Nephron (organoid): Measurements from ENCODE around the gene TMBIM4.

Experiments used
- H3K27ac Mint-ChIP-seq, 3 experiments: 2 replicates each; pipeline ENCODE4 v1.8.0; 2020; ENCODE audit warnings: mixed read lengths in 3 of 3, mild to moderate bottlenecking in 2 of 3, moderate library complexity in 1 of 3
- H3K27me3 Mint-ChIP-seq: 2 replicates; pipeline ENCODE4 v1.8.0; 2021; ENCODE audit warnings: low read depth, mild to moderate bottlenecking, moderate library complexity, mixed read lengths
- H3K36me3 Mint-ChIP-seq: 2 replicates; pipeline ENCODE4 v1.8.0; 2020; ENCODE audit warnings: low read depth, mixed read lengths
- H3K4me1 Mint-ChIP-seq: 2 replicates; pipeline ENCODE4 v1.8.0; 2020; ENCODE audit warnings: mixed read lengths
- H3K4me3 Mint-ChIP-seq, 3 experiments: 2 replicates each; pipeline ENCODE4 v1.8.0; 2020; ENCODE audit warnings: mild to moderate bottlenecking in 3 of 3, mixed read lengths in 3 of 3, moderate library complexity in 2 of 3
- H3K9me3 Mint-ChIP-seq: 2 replicates; pipeline ENCODE4 v1.8.0; 2020; ENCODE audit warnings: mixed read lengths
- TF ChIP-seq, protein P1 (sequence below), 3 experiments: fragments of 200-600 bp; sonication (generic); IDR thresholded peaks; one replicate each; pipeline ENCODE4 v1.5.0; 2021; ENCODE audit warnings: antibody characterized with exemption in 3 of 3; ENCODE audit not compliant: unreplicated experiment in 3 of 3

TMBIM4 gene

DNA sequence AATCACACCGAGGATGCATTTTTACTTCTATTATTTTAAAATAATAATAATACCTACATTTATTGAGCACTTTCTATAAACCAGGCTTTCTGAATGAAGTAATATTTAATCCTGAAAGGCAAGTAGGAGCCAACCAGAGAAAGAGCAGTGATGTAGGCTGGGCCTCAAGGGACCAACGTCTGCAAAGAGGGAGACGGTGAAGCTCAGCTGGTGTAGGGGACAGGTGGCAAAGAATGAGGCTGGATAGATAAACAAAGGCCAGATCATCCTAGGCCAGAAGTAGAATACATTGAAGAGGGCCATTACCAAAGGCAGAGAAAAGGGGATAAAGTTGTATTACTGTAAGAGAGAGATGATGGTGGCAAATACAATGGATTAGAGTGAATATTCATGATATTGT is 810 bp upstream of the TMBIM4 start:
- Mint-ChIP-seq H3K27me3 (no peaks in the 10 kb centered on the region), H3K36me3 (peaks cover 18% of the 10 kb centered on the region), H3K27ac (peak overlapping the region in 2 of 3 experiments; percentile 8 to 56), H3K4me3 (peak overlapping the region; percentile 74 to 91 (median 76)), H3K4me1 (peaks cover 6% of the 10 kb centered on the region), H3K9me3 (peaks cover 26% of the 10 kb centered on the region)
- TF ChIP-seq, protein P1, sequence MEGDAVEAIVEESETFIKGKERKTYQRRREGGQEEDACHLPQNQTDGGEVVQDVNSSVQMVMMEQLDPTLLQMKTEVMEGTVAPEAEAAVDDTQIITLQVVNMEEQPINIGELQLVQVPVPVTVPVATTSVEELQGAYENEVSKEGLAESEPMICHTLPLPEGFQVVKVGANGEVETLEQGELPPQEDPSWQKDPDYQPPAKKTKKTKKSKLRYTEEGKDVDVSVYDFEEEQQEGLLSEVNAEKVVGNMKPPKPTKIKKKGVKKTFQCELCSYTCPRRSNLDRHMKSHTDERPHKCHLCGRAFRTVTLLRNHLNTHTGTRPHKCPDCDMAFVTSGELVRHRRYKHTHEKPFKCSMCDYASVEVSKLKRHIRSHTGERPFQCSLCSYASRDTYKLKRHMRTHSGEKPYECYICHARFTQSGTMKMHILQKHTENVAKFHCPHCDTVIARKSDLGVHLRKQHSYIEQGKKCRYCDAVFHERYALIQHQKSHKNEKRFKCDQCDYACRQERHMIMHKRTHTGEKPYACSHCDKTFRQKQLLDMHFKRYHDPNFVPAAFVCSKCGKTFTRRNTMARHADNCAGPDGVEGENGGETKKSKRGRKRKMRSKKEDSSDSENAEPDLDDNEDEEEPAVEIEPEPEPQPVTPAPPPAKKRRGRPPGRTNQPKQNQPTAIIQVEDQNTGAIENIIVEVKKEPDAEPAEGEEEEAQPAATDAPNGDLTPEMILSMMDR (IDR thresholded peaks at IDR 0.05; ENCODE audit: unreplicated experiment in 3 of 3), result no peak

GRCh38 chr12:66168410-66168809 is 1.4 kb downstream of the TMBIM4 start:
- H3K4me1 Mint-ChIP-seq, result peaks cover 6% of the 10 kb centered on the region
- H3K4me3 Mint-ChIP-seq, result peak overlapping the region; percentile 67 to 94 (median 91)
- peak overlapping the region; percentile 12 to 99 (median 32) for H3K27ac Mint-ChIP-seq
- TF ChIP-seq, protein P1 (IDR thresholded peaks at IDR 0.05; ENCODE audit: unreplicated experiment in 3 of 3), result no peak
- H3K36me3 Mint-ChIP-seq, result peaks cover 33% of the 10 kb centered on the region
- peaks cover 34% of the 10 kb centered on the region for H3K9me3 Mint-ChIP-seq
- no peaks in the 10 kb centered on the region for H3K27me3 Mint-ChIP-seq

GRCh38 chr12:66166561-66166960 is 3.2 kb downstream of the TMBIM4 start:
- Mint-ChIP-seq H3K27me3 (no peaks in the 10 kb centered on the region), H3K36me3 (peaks cover 45% of the 10 kb centered on the region), H3K27ac (peak overlapping the region in 1 of 3 experiments; percentile 24), H3K4me3 (peak overlapping the region in 2 of 3 experiments; percentile 3 to 6), H3K9me3 (peaks cover 35% of the 10 kb centered on the region), H3K4me1 (peaks cover 6% of the 10 kb centered on the region)
- TF ChIP-seq, protein P1 (IDR thresholded peaks at IDR 0.05; ENCODE audit: unreplicated experiment in 3 of 3), result no peak

- Mint-ChIP-seq H3K4me1 (peaks cover 6% of the 10 kb centered on the region), H3K36me3 (peaks cover 48% of the 10 kb centered on the region), H3K27ac (no peak overlapping the region), H3K27me3 (no peaks in the 10 kb centered on the region), H3K9me3 (peaks cover 31% of the 10 kb centered on the region), H3K4me3 (no peak overlapping the region)
- TF ChIP-seq, protein P1 (IDR thresholded peaks at IDR 0.05; ENCODE audit: unreplicated experiment in 3 of 3), result no peak
Observed at GRCh38 chr12:66165141-66165540, 4.7 kb downstream of the TMBIM4 start.

DNA sequence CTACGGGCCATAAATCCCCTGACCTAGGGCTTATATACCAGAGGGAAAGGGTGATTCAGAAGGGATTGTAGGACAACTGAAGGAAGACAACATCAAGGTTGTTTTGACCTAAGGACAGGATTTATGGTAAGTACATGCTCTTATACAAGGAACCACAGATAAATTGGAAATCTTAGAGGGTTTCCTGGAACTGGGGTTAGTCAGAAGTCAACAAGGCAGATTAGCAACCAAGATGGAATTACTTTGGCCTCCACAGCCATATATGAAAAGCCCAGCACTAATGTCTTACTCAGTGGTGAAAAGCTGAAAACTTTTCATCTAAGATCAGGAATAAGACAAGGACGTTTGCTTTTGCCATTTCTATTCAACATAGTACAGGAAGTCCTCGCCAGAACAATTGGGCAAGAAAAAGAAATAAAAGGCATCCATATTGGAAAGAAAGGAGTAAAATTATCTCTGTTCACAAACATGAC is 5.4 kb downstream of the TMBIM4 start:
- Mint-ChIP-seq H3K27me3 (no peaks in the 10 kb centered on the region), H3K9me3 (peaks cover 35% of the 10 kb centered on the region), H3K4me1 (peaks cover 6% of the 10 kb centered on the region), H3K36me3 (peaks cover 55% of the 10 kb centered on the region), H3K4me3 (no peak overlapping the region), H3K27ac (no peak overlapping the region)
- TF ChIP-seq, protein P1 (IDR thresholded peaks at IDR 0.05; ENCODE audit: unreplicated experiment in 3 of 3), result no peak

DNA sequence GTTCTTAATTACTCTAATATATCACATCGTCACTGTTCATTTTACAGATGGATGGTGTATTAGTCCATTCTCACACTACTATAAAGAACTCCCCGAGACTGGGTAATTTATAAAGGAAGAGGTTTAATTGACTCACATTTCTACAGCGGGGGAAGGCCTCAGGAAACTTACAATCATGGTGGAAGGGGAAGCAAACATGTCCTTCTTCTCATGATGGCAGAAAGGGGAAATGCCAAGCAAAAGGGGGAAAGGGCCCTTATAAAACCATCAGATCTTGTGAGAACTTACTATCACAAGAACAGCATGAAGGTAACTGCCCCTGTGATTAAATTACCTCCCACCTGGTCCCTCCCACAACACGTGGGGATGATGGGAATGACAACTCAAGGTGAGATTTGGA is 6.5 kb downstream of the TMBIM4 start:
- H3K4me1 Mint-ChIP-seq, result no peaks in the 10 kb centered on the region
- peaks cover 58% of the 10 kb centered on the region for H3K36me3 Mint-ChIP-seq

More for the DNA sequence above, 6.5 kb downstream of the TMBIM4 start:
- H3K27ac Mint-ChIP-seq, result no peak overlapping the region
- H3K9me3 Mint-ChIP-seq, result peaks cover 31% of the 10 kb centered on the region
- TF ChIP-seq, protein P1 (IDR thresholded peaks at IDR 0.05; ENCODE audit: unreplicated experiment in 3 of 3), result no peak
- no peak overlapping the region for H3K4me3 Mint-ChIP-seq
- no peaks in the 10 kb centered on the region for H3K27me3 Mint-ChIP-seq
